ENCODE data around the gene PHOSPHO1.

GRCh38 chr17:49213399-49213798 lies 17.2 kb downstream of the PHOSPHO1 start:
- TF ChIP-seq CTCF (conservative IDR thresholded peaks at IDR 0.05; ENCODE audit: low read depth, low read length), result no peak
- TF ChIP-seq EZH2 (IDR thresholded peaks at IDR 0.05; ENCODE audit: low read length, unreplicated experiment), result no peak

All from PC-3 (cell line).